Mammary epithelial cell (primary cell): ENCODE results near the gene EPHA5.

Experiments
- CTCF ChIP-seq, 2 donors: IDR thresholded peaks in 1 of 2; conservative IDR thresholded peaks in 1 of 2; 2 replicates each; pipeline ENCODE4 v1.5.1; 2011 to 2012; ENCODE audit warnings: inconsistent platforms in 2 of 2, low read length in 2 of 2, mild to moderate bottlenecking in 2 of 2, control low read depth in 1 of 2, low read depth in 1 of 2; ENCODE audit not compliant: insufficient read depth in 1 of 2; ENCODE audit errors: extremely low read depth in 1 of 2
- EZH2 ChIP-seq: IDR thresholded peaks from 2 replicates; pipeline ENCODE4 v1.6.1; 2012; ENCODE audit warnings: low read length, inconsistent platforms, borderline replicate concordance

GRCh38 chr4:65566473-65566872 is 103.8 kb downstream of the EPHA5 start:
- TF ChIP-seq CTCF (conservative IDR thresholded peaks at IDR 0.05 in 1 of 2, IDR thresholded peaks at IDR 0.05 in 1 of 2; ENCODE audit: extremely low read depth in 1 of 2, insufficient read depth in 1 of 2, low read depth in 1 of 2, low read length in 2 of 2) (no peak), EZH2 (no peak)
